Measurements from ENCODE around the gene RPL26. TPM values are rescaled to one million over a fixed set of nuclear protein-coding genes. Genes with fewer than 3 reads are reported as not detected.
"Not testable (repeated sequence)": the region's sequence is repeated elsewhere in the genome, so short reads cannot be mapped to it uniquely, and the experiment has no call there.

Gene RPL26
- total RNA-seq, 1 donor from 2014 or later, result 960 TPM

- Histone ChIP-seq H3K27ac (replicated peaks) (no peak within 1 kb of the TSS), H3K4me1 (no peaks in the 10 kb centered on the region), H3K9me3 (replicated peaks) (no peaks in the 10 kb centered on the region), H3K4me3 (no peak within 1 kb of the TSS), H3K36me3 (no peaks in the 10 kb centered on the region), H3K27me3 (ENCODE audit: low read depth) (peaks cover 77% of the 10 kb centered on the region)
- TF ChIP-seq CTCF (IDR thresholded peaks at IDR 0.05; ENCODE audit: borderline replicate concordance), result no peak
- intact Hi-C loops (cut with micrococcal nuclease), result no loop called here
- no peak for DNase-seq
These were observed 14.6 kb upstream of the RPL26 start, which contains the start of gene RNF222 for GRCh38 chr17:8397636-8398035. RNF222 (minus strand) TSS chr17:8397827; CDS start chr17:8393461, 4,366 bp downstream.

DNA sequence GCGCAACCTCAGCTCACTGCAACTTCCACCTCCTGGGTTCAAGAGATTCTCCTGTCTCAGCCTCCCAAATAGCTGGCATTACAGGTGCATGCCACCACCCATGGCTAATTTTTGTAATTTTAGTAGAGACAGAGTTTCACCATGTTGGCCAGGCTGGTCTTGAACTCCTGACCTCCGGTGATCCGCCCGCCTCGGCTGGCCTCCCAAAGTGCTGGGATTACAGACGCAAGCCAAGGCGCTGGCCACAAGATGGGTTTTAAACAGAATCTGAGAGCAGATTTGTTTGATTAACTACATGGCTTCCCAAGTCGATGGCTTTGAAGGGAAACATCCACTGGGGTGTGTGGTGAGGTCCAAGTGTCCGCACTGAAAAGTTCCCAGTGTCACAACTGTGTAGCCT, 11.5 kb upstream of the RPL26 start:
- DNase-seq; intact Hi-C loops (cut with micrococcal nuclease); H3K4me1 ChIP-seq; H3K36me3 ChIP-seq; H3K27ac ChIP-seq (replicated peaks); H3K9me3 ChIP-seq (replicated peaks); H3K4me3 ChIP-seq: not testable (repeated sequence)
- H3K27me3 ChIP-seq (ENCODE audit: low read depth), result peaks cover 78% of the 10 kb centered on the region

- peaks cover 70% of the 10 kb centered on the region for H3K27me3 ChIP-seq (ENCODE audit: low read depth)
- no peak for DNase-seq
- no peaks in the 10 kb centered on the region for H3K4me1 ChIP-seq
- no peak overlapping the region for H3K27ac ChIP-seq (replicated peaks)
- H3K4me3 ChIP-seq, result no peak overlapping the region
- intact Hi-C loops (cut with micrococcal nuclease), result no loop called here
- H3K36me3 ChIP-seq, result no peaks in the 10 kb centered on the region
- TF ChIP-seq CTCF (IDR thresholded peaks at IDR 0.05; ENCODE audit: borderline replicate concordance), result no peak
- no peaks in the 10 kb centered on the region for H3K9me3 ChIP-seq (replicated peaks)
These were observed 10.7 kb upstream of the RPL26 start for GRCh38 chr17:8393470-8394231.

DNA sequence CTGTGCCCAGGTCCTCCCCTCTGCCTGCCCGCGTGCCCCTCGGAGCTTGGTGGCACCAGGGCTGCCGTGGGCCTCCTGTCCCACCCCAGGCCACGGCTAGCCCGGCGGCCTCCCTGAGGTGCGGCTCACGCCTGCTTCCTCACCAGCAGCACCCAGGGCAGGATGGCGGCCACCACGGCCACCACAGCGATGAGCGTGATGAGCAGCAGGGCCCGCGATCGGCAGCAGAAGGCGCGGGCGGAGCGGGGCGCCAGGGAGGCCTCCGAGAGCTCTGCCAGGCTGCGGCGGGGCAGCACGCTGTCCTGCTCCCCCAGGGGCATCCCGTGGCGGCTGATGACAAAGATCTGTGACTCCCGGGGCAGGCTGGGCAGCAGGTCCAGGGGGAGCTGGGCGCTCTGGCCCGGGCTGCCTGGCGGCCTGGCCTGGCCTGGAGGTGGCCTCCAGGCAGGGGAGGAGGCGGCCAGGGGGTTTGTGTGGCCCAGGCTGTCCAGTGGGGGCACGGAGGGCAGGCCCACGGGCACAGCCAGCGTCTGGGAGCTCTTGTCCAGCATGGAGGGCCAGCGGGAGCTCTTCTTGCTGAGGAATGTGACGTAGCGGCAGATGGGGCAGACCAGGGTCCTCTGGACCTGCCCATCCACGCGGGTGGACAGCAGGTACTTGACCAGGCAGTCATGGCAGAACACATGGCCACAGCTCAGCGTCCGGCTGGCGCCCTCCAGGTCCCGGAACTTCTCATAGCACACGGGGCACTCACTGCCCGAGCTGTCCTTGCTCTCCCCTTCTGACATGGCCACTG, 9.9 kb upstream of the RPL26 start:
- Histone ChIP-seq H3K4me1 (no peaks in the 10 kb centered on the region), H3K9me3 (replicated peaks) (no peaks in the 10 kb centered on the region), H3K4me3 (no peak overlapping the region), H3K36me3 (no peaks in the 10 kb centered on the region), H3K27me3 (ENCODE audit: low read depth) (peaks cover 62% of the 10 kb centered on the region), H3K27ac (replicated peaks) (no peak overlapping the region)
- no peak for TF ChIP-seq CTCF (IDR thresholded peaks at IDR 0.05; ENCODE audit: borderline replicate concordance)
- DNase-seq, result no peak
- intact Hi-C loops (cut with micrococcal nuclease), result no loop called here

GRCh38 chr17:8392274-8392673, 9.3 kb upstream of the RPL26 start:
- DNase-seq, result no peak
- Histone ChIP-seq H3K9me3 (replicated peaks) (no peaks in the 10 kb centered on the region), H3K4me1 (no peaks in the 10 kb centered on the region), H3K27me3 (ENCODE audit: low read depth) (peaks cover 56% of the 10 kb centered on the region), H3K27ac (replicated peaks) (no peak overlapping the region), H3K4me3 (no peak overlapping the region), H3K36me3 (no peaks in the 10 kb centered on the region)
- intact Hi-C loops (cut with micrococcal nuclease), result no loop called here
- no peak for TF ChIP-seq CTCF (IDR thresholded peaks at IDR 0.05; ENCODE audit: borderline replicate concordance)

DNA sequence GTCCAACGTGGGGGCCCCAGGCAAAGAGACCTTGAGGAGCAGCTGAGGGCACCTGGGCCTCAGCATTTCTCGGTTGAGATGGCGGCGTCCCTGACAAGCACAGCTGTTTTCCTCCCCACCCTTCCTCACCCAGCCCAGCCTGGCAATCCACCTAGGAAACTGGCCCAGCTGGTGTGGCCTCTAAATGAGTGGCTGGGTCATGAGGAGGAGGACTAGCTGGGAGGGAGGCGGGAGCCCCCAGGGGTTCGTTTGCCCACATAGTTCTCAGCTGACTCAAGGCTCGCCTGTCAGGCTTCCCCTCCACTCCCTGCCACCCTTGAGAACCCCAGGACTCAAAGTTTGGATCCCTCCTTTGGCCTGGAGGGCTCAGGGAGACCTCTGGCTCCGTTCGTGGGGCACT, 8.7 kb upstream of the RPL26 start:
- no peaks in the 10 kb centered on the region for H3K9me3 ChIP-seq (replicated peaks)
- intact Hi-C loops (cut with micrococcal nuclease), result no loop called here
- no peak for DNase-seq
- H3K4me1 ChIP-seq, result no peaks in the 10 kb centered on the region
- peaks cover 50% of the 10 kb centered on the region for H3K27me3 ChIP-seq (ENCODE audit: low read depth)
- no peak overlapping the region for H3K4me3 ChIP-seq
- no peak overlapping the region for H3K27ac ChIP-seq (replicated peaks)
- no peak for TF ChIP-seq CTCF (IDR thresholded peaks at IDR 0.05; ENCODE audit: borderline replicate concordance)
- no peaks in the 10 kb centered on the region for H3K36me3 ChIP-seq

Data from left ventricle myocardium inferior (tissue), 1 donor.